Mucosa of stomach (tissue), 1 donor: ENCODE data around the gene MFAP2.

Experiments
- H3K27me3 ChIP-seq: one replicate; pipeline ENCODE4 v1.7.0; 2013; ENCODE audit warnings: mild to moderate bottlenecking, low read length; ENCODE audit not compliant: control insufficient read depth, insufficient read depth
- H3K36me3 ChIP-seq: one replicate; pipeline ENCODE4 v1.7.0; 2013; ENCODE audit warnings: low read length; ENCODE audit not compliant: control insufficient read depth, insufficient read depth
- H3K4me1 ChIP-seq: one replicate; pipeline ENCODE4 v1.7.0; 2013; ENCODE audit warnings: mild to moderate bottlenecking, low read length; ENCODE audit not compliant: control insufficient read depth, insufficient read depth
- H3K4me3 ChIP-seq: one replicate; pipeline ENCODE4 v1.7.0; 2013; ENCODE audit warnings: low read length
- H3K9ac ChIP-seq: one replicate; pipeline ENCODE4 v1.7.0; 2013; ENCODE audit warnings: mild to moderate bottlenecking, low read length, moderate library complexity
- H3K9me3 ChIP-seq: one replicate; pipeline ENCODE4 v1.7.0; 2013; ENCODE audit warnings: mild to moderate bottlenecking, low read length, moderate library complexity; ENCODE audit not compliant: control insufficient read depth
- donor health status: Pancreatic carcinoma.

Gene MFAP2

DNA sequence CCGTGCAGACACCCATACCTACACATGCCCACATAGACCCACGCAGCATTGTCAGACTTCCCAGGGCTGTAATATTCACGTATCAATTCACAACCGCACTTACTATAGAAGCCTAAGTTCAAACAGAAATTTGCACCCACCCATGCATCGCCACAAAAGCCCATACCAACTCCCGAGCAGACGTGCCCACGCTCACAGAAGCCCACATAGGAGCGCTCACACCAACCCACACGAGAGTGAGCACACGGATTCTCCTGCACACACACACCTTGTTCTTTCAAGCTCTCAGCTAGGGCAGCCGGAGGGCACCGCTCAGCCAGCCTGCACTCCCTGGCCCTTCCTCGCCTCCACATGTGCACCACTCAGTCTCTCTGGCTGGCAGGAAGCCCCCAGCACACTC is 4.6 kb downstream of the MFAP2 start:
- no peaks in the 10 kb centered on the region for H3K4me1 ChIP-seq

DNA sequence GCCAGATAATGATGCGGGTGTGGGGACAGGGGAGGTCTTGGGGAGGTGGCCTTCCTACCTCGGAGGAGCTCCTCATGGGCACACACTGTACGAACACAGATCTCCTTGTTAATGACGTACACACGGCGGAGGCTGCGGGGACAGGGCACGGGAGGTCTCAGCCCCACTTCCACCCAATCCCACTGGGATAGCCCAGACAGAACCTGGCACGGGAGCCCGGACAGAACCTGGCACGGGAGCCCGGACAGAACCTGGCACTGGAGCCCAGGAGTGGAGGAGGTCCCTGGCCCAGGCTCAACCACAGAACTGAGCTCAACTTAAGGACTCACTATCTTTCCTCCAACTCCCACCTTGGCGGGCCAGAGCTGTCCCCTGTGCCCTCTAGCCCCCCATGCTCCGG is 5.2 kb downstream of the MFAP2 start:
- Histone ChIP-seq H3K4me1 (no peaks in the 10 kb centered on the region), H3K36me3 (no peaks in the 10 kb centered on the region), H3K9ac (no peak overlapping the region), H3K27me3 (peaks cover 10% of the 10 kb centered on the region), H3K4me3 (no peak overlapping the region), H3K9me3 (no peaks in the 10 kb centered on the region)

More for the DNA sequence above, 4.6 kb downstream of the MFAP2 start:
- Histone ChIP-seq H3K36me3 (no peaks in the 10 kb centered on the region), H3K27me3 (peaks cover 16% of the 10 kb centered on the region), H3K9ac (no peak overlapping the region), H3K4me3 (no peak overlapping the region), H3K9me3 (no peaks in the 10 kb centered on the region)

DNA sequence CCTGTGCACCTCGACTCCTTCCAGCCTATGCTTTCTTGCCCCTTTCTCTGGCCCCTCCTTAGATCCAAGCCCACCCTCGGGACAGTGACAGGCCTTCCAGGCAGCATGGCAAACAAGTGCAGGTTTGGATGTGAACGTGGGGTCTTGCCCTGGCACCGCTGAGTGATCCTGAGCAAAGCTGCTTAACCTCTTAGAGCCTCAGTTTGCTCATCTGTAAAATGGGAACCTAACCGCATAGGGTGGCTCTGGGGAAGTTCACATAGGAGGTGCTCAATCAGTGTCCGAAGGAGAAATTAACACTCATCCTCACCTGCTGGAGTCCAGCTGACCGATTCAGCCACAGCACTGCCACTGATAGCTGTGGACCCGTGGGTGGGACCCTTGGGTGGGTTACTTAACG is 7.2 kb downstream of the MFAP2 start:
- H3K4me3 ChIP-seq: no peak overlapping the region
- H3K27me3 ChIP-seq: no peaks in the 10 kb centered on the region
- H3K9me3 ChIP-seq: no peaks in the 10 kb centered on the region
- no peaks in the 10 kb centered on the region for H3K36me3 ChIP-seq
- H3K4me1 ChIP-seq: no peaks in the 10 kb centered on the region
- no peak overlapping the region for H3K9ac ChIP-seq

DNA sequence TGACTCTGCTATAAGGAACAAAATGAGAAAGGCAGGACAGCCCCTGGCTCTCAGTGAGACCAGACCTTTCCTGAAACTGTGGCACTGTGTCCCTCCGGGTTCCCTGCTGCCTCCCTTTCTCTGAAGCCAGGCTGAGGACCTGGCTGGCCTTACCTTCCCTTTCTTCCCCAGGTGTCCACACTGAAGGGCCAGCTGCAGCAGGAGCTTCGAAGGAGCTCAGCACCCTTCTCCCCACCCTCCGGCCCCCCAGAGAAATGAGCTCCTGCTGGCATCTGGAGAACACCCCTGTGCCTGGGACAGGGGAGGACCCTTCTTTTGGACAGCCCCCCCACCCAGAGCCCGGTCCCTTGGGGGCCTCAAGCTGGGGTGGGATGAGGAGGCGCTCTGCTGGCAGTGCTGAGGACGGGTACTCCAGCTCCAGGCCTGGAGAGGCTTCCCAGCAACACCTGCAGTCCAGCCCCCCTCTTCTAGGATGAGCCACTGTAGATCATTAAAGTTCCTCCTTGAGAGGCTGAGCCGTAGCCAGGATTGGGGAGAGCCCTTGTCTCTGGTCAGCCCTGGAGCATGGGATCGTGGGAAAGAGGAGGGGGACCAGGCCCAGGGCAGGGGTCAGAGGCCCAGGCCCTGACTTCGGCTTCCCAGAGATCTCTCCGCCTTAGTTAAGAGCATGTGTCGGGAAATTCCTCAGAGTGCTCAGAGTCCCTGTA is 8.1 kb downstream of the MFAP2 start:
- no peak overlapping the region for H3K9ac ChIP-seq
- no peaks in the 10 kb centered on the region for H3K4me1 ChIP-seq
- H3K9me3 ChIP-seq: no peaks in the 10 kb centered on the region

GRCh38 chr1:16971341-16972188 is 8.9 kb downstream of the MFAP2 start:
- H3K9me3 ChIP-seq: no peaks in the 10 kb centered on the region
- H3K36me3 ChIP-seq: no peaks in the 10 kb centered on the region

More for the DNA sequence above, 8.1 kb downstream of the MFAP2 start:
- Histone ChIP-seq H3K4me3 (no peak overlapping the region), H3K36me3 (no peaks in the 10 kb centered on the region), H3K27me3 (no peaks in the 10 kb centered on the region)

DNA sequence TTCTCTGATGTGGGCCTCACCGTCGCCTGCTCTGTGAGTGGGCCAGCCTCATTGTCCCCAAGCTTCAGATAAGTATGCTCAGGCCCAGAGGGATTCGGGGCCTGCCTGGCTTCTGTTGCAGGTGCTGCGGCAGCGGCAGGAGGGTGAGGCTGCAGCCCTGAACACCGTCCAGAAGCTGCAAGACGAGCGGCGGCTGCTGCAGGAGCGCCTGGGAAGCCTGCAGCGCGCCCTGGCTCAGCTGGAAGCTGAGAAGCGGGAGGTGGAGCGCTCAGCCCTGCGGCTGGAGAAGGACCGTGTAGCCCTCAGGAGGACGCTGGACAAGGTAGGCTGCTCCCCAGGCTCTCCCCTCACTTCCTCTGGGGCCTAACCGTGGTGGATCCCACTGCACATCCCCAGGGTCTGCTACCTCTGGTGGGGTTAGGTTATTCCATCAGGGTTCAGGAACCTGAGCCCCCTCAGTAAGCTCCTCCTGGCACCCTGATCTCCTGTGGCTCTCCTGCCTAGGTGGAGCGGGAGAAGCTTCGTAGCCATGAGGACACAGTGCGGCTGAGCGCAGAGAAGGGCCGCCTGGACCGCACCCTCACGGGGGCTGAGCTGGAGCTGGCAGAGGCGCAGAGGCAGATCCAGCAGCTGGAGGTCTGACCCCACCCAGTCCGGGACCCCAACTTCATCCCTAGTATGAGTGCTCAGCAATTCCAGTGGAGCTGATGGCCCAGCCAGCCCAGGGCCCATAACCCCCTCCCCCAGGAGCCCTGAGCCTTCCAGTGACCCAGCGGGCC is 10.1 kb downstream of the MFAP2 start:
- H3K27me3 ChIP-seq: no peaks in the 10 kb centered on the region
- H3K4me3 ChIP-seq: no peak overlapping the region
- no peaks in the 10 kb centered on the region for H3K4me1 ChIP-seq
- H3K36me3 ChIP-seq: no peaks in the 10 kb centered on the region
- H3K9ac ChIP-seq: no peak overlapping the region
- no peaks in the 10 kb centered on the region for H3K9me3 ChIP-seq

More at GRCh38 chr1:16971341-16972188, 8.9 kb downstream of the MFAP2 start:
- Histone ChIP-seq H3K27me3 (no peaks in the 10 kb centered on the region), H3K9ac (no peak overlapping the region), H3K4me3 (no peak overlapping the region), H3K4me1 (no peaks in the 10 kb centered on the region)

DNA sequence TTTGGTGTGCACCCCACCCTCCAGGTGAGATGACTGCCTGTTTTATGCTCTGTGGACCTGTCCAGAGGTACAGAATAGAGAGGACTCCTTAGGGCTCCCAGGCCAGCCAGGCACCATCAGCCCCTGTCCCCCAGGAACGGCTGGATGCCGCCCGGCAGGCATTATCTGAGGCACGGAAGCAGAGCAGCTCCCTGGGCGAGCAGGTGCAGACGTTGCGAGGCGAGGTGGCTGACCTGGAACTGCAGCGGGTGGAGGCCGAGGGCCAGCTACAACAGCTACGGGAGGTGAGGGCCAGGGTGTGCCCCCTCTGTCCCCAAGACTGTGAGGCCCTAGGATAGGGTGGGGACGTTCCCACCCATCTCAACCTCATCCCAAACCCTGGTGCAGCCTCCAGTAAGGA is 10.8 kb downstream of the MFAP2 start:
- Histone ChIP-seq H3K27me3 (no peaks in the 10 kb centered on the region), H3K4me1 (no peaks in the 10 kb centered on the region), H3K9me3 (no peaks in the 10 kb centered on the region), H3K4me3 (no peak overlapping the region), H3K36me3 (no peaks in the 10 kb centered on the region), H3K9ac (no peak overlapping the region)

DNA sequence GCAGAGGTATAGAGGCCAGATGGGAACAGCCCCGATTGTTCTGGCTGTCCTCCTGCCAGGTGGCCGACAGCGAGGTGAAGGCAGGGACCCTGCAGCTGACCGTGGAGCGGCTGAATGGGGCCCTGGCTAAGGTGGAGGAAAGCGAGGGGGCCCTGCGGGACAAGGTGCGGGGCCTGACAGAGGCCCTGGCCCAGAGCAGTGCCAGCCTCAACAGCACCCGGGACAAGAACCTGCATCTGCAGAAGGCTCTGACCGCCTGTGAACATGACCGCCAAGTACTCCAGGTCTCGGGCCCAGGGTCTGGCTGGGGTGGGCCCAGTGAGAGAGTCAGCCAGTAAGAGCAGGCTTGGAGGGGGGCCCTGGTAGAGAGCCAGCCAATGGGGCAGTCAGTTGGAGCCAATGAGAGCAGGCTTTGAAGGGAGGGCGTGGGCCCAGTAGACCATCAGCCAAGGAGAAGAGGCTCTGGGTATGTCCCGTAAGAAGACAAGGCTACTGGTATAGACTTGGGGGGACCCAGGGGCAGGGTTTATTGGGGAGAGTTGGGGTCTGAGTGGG is 11.3 kb downstream of the MFAP2 start:
- H3K9ac ChIP-seq: no peak overlapping the region
- H3K36me3 ChIP-seq: no peaks in the 10 kb centered on the region
- H3K9me3 ChIP-seq: no peaks in the 10 kb centered on the region
- no peaks in the 10 kb centered on the region for H3K27me3 ChIP-seq
- no peaks in the 10 kb centered on the region for H3K4me1 ChIP-seq
- no peak overlapping the region for H3K4me3 ChIP-seq

GRCh38 chr1:16968372-16968771 is 12.0 kb downstream of the MFAP2 start:
- Histone ChIP-seq H3K27me3 (no peaks in the 10 kb centered on the region), H3K4me3 (no peak overlapping the region), H3K36me3 (no peaks in the 10 kb centered on the region), H3K4me1 (no peaks in the 10 kb centered on the region), H3K9ac (no peak overlapping the region), H3K9me3 (no peaks in the 10 kb centered on the region)

DNA sequence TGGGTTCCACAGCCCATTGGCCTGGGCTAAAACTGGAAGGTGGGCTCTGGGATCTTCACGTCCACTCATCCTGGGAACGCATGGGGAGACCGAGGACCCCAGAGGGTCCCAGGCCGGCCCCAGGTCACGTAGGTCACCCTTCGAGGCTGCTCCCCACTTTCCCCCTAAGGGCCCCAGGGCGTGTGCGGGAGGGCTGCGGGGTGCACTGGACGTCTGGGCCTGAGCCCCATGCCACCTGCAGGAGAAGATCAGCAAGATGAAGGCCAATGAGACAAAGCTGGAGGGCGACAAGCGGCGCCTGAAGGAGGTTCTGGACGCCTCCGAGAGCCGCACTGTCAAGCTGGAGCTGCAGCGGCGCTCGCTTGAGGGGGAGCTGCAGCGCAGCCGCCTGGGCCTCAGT is 12.5 kb downstream of the MFAP2 start:
- no peaks in the 10 kb centered on the region for H3K36me3 ChIP-seq
- no peak overlapping the region for H3K9ac ChIP-seq
- H3K4me1 ChIP-seq: no peaks in the 10 kb centered on the region
- H3K4me3 ChIP-seq: no peak overlapping the region
- no peaks in the 10 kb centered on the region for H3K27me3 ChIP-seq
- H3K9me3 ChIP-seq: no peaks in the 10 kb centered on the region

DNA sequence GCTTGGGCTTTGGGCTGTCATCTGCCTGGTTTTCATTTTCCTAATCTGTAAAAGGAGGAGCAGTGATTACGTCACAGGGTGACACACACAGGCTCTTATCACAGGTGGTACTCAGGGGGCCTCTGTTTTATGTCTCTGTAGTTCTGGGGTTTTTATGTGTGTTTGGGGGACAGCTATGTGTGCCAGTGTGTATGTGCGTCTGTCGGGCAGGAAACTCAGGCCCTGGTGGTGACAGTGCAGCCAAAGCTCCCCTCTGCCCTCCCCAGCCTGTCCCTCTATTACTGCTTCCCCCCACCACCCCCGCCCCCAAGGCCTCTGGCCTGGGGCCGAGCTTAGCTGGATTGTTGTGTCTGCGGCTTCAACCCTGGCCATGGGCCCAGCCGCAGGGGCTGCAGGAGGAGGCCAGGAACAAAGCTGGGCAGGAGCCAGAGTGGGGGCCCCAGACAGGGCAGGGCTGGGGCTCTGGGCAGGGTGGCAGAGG is 13.3 kb downstream of the MFAP2 start:
- Histone ChIP-seq H3K9ac (no peak overlapping the region), H3K9me3 (no peaks in the 10 kb centered on the region), H3K36me3 (no peaks in the 10 kb centered on the region), H3K27me3 (no peaks in the 10 kb centered on the region), H3K4me1 (no peaks in the 10 kb centered on the region), H3K4me3 (no peak overlapping the region)
